GM04504 (cell line): ENCODE data around the gene CASZ1.

Experiments
- DNase-seq: peaks from one replicate; pipeline ENCODE4 v3.0.0-alpha.2; 2012; ENCODE audit warnings: low read depth

Gene CASZ1

DNA sequence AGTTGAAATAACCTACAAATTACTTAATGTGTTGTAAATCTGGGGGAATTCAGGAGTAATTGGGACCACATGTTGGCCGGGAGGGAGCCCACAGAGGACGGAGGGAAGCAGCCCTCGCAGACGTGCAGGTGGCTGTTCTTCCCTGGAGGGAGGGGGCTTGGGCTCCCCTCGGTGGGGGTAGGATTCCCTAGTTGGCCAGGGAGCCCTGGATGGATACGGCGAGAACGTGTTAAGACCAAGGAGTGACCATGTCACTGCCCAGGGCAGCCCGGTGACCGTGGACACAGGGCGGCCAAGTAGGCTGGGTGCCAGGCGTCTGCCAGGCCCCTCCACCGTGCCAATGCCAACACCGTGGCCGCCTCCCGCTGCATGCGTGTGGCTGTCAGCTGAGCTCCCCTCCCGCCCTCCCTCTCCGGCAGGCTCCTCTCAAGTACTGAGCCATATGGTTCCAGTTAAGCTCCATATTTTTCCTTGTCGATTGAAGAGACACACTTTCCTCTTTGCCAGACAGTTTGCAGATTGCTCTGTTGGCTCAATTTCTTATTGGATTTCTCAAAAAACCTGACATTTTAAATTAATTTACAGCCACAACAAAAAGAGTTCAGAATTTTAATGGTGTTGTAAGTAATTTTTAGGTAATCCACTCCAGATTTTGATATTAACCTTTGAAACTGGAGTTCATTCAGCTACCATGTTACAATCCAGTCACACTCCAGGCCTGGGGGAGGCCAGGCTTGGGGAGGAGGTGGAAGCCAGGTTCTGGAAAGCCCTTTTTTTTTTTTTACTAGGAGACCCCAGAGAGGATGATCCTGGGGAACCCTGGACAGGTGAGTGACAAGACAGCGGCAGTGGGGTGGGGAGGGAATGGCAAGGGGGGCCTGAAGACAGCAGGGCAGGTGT lies 71.2 kb downstream of the CASZ1 start:
- peak; percentile 75 for DNase-seq

DNA sequence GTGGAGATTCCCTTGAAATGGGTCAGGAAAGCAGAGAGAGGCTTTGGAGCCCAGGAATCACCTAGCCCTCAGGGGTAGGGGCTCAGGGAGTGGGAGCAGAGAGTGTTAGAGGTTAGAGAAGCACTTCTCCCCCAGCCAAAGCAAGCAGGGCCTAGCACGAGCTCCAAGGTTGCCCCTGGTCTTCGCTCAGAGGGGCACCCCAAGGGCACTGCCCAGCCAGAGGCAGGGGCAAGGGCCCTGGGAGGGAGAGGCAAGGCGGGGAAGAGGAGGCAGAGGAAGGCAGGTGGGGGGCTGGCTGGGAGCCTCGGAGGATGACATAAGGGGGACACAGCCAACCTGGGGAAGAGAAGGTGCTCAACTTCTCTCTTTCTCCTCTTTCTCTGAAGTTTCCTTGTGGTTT lies 71.9 kb downstream of the CASZ1 start:
- DNase-seq = no peak

DNA sequence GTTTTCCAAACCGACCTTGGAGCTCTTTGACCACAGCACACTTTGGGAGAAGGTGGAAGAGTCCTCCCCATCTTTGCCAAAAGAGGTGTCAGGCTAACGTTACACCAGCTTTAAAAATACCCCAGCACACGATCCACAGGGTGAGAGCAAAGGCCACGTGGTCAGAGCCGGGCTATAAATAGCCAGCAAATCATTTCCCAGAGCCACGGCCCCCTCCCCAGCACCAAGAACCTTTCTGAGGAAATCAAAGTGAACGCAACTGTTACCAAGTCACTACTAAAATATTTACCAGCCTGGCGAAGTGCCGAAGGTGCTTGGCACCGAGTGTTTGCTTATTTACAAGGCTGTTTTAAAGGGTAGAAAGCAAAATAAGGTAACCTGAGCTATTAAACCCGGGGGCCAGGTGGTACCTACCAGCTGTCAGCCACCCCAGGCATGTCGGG lies 72.4 kb downstream of the CASZ1 start:
- peak; percentile 3 for DNase-seq

DNA sequence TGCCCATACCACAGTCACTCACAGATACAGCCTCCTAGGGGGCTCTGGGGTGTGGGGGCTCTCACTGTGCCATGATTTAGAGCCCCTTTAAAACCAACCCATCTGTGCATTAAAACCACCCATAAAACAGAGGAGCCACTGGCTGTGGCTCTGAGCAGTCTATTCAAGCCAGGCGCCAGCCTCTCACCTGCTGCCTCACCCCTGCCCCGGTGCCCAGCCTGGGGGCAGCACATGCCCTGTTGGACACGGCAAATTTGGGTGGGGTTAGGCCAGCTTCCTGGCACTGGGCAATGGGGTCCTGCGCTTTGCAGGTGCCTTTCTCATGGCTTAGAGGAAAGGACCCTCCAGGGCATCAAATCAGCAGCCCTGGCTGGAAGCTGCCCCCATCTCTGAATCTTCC lies 73.1 kb downstream of the CASZ1 start:
- no peak for DNase-seq

DNA sequence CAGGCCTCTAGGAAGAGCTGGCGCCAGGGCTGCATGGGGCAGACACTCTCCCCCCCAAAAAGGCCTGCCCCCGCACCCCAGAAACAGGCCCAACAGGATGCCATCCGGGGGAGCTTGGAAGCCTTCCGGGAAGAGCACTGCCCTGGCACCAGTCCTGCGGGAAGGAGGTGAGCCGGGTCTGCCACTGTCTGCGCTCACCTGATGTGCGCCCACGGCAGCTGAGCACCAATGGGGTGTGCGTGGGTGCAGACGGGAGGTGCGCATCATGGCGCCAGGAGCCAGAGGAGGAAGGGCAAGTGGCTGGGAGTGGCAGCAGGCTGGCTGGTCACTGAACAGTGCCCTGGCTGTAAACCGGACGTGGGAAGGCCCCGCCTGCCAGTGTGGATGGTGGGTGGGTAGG lies 73.6 kb downstream of the CASZ1 start:
- DNase-seq = no peak

DNA sequence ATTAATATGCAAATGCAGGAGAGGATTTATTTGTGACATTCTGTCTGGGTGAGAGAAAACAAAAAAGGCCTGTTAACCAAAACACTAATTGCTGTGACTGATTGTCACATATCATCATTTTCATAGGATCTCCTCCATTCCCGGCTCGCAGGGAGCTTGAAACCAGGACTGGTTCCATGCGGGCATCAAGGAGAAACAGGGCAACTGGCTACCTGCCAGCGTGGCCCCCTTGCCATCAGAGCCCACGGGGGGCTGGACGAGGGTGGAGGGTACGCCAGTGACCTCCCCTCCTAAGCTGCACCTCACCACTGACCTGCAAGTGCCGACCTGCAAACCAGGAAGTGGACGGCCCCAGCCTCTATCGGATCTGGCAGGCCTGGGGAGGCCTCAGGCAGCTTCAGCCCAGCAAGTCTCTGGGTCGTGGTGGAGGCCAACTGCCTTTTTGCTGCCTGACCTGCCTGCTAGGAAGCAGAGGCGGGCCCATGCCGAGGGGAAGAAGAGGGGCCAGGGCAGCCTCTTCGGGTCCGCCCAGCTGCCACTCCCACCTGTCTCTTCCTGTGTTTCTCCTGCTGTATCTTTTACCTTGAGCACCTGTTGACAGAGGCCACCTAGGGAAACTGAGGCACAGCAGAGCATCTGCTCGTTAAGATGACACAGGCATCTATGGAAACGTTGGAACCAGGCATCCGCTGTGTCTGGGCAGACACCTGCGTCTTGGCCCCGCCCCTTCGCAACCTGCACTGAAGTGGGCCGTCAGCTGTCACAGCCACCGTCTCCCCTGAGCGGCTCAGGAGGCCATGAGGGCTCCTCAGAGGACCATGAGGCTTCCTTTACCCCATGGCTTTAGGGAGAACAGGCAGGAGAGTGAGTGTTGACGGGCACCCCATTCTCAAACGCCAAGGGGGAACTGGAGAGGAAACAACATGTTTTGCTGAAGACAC lies 74.8 kb downstream of the CASZ1 start:
- no peak for DNase-seq

DNA sequence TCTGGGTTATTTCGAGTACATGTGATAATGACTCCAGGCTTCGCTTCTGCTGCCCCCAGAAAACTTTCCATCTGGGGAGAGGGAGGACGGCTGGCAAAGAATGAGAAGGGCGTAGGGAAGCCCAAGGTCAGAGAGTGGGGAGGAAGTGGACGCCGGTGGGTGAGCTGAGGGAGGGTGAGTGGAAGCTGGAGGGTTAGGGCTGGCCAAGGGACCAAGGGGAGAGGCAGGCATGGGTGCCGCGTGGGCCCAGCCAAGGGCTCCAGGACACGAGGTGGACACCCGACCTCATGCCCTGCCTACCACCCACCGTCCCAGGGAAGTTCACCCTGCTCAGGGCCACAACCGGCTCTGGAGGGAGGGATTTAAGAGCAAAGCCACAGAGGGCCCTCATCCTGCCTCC lies 75.8 kb downstream of the CASZ1 start:
- no peak for DNase-seq

DNA sequence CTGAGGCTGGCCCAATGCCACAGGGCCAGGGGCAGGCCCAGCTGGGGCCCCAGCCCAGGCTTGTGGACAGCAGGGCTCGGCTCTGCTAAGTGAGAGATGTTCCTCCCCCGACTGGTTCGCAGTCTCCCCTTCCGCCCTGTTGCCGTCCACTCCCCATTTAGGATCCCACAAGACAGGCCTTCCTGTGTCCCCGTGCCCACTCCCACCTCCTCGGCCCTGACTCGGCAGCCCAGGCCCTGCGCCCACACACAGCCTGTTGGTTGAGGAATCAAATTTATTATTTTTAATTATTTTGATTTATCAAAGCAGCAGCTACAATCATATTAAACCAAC lies 78.4 kb downstream of the CASZ1 start:
- DNase-seq = no peak

DNA sequence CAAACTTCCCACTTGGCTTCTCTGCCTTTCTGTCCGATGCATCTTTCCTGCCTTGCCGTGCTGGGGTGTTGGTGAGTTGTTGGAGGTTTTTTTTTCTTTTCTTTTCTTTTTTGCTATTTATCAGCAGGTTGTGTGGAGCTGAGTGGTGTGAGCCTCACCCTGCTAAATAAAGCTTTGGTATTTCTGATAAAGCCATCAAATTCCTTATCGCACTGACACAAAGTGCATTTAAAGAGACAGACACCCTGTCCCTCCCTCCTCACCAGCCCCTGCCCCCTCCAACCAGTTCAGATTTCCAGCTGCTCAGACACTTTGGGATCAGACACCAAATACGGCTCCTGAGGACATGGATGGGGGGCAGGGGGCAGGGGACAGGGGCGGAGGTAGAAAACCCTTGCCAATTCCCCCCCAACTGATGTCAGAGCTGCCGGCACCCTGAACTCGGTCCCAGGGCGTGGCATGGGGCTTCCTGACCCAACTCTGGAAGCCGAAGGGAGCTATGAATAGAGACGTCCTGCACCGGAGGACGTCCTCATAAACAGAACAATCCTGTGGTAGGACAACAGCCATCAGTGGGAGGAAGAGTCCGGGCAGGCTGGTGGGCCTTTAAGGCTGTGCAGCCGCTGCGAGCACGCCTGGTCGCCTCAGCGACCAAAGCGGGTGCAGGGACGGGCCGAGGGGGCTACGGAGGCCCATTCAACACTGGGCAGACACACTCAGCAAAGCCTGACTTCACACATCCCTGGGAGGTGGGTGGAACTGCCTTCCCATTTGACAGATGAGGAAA lies 79.0 kb downstream of the CASZ1 start:
- no peak for DNase-seq

DNA sequence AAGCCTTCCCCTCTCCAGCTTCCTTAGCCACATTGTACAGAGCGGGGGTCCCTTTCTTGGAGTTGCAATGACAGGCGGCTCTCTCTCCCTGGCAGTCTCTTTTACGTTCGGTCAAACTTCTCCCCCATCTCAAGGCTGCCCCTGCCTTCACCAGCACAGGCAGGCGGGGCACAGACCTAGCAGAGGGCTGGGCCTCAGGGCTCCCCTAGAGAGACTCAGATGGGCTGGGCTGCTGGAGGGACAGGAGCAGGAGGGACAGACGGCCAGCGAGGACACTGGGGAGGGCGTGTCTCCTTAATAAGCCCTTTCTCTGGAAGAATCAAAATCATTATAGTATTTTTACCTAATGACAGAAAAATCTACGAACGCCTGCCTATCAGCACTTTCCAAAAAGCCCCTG lies 79.6 kb downstream of the CASZ1 start:
- DNase-seq = no peak

DNA sequence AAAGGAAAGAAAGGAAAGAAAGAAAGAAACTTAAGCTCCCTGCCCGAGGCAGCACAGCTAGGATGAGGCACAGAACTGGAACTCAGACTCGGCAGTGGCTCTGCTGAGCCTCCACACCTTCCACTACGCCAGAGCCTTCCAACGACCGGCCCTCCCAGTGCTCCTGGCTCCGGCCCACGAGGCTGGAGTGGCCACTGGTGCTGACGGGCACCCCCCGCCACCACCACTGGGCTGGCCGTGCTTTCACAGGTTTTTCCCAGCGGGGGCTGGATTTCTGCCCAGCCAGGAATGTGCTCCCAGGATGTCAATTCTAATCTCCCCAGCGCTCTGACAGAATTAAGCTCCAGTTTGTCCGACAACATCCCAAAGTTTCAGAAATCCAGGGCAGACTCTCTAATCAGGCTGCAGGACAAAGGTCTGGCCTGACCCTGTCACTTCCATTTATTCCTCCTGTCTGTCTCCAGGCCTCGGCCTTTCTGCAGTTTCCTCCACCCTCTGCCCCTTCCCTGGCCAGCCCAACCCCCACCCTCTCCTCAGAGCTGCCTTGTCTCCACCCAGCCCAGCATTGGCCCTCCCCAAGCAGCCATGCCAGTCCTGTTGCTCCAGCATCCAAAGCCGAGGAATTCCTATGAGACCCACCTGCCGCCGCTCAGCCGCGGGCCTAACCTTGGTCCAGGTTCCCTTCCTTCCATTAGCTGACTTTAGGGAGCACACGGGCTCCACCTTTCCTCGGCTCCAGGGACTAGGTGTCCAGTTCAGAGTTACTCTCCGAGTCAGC lies 81.9 kb downstream of the CASZ1 start:
- no peak for DNase-seq

DNA sequence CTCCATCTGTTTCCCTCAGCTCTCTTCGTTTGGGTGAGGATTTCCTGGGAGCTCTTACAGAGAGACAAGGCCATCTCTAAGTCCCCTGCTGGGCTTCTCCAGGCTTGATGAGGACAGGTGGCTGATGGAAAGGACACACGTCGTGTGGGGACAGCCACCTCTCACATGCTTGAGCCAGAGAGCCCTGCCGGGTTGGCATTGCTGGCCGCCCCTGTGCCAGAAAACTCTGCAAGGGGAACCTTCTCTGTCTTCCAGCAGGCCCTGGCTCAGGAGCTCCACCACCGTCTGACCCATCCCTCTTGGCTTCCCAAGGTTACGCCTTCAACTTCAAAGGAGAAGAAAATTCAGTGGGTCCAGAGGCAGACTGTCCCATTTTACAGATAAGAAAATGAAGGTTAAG lies 82.8 kb downstream of the CASZ1 start:
- no peak for DNase-seq

DNA sequence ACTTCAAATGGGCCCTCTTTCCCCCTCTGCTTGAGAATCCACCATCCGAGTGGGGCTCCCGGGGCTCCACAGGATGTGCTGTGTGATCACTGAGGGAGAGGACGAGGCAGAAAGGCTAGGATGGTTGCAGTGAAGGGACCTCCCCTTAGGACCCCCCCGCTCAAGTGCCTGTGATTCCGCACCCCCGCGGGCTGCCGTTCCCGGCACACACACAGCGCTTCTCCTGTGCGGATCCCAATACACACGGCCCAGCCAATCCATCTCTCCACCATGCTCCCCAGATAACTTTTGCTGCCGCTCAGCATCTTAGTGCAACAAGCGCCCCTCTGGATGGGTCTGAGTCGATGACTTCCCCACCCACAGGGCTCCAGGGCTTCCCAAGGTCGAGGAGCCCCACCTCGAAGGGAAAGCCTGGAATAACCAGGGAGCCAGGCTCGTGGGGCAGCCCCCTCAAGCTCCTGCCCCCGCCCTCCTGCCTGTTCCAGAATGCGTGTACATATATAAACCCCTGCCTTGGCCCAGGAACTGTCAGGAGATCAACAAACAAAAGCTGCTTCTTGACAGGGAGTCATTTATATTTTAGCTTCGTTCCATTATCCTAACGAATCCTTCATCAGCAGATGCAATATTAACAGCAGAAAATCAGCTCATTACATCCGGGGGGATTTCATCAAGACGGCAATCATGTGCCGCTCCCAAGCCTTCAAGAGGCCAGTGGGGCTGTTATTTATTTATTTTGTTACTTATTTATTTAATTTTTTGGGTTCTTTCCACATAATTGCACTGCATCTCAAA lies 83.7 kb downstream of the CASZ1 start:
- DNase-seq = no peak

DNA sequence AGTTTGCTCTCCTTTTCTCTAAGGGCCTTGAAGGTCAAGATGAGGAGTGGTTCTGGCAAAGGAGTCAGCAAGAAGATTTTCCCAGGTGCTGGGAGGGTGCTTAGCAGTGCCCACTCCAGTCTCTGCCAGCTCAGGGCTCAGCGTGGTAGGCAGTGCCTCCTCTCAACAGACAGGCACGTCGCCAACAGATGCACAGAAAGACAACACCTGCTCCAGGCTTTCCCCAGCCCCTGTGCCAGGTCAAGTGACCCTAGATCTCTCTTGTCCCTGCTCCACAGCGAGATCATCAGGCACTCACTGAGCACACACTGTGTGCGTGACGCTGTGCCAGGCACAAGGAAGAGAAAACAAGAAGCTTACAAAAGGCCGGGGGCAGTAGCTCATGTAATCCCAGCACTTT lies 86.0 kb downstream of the CASZ1 start:
- DNase-seq = no peak

DNA sequence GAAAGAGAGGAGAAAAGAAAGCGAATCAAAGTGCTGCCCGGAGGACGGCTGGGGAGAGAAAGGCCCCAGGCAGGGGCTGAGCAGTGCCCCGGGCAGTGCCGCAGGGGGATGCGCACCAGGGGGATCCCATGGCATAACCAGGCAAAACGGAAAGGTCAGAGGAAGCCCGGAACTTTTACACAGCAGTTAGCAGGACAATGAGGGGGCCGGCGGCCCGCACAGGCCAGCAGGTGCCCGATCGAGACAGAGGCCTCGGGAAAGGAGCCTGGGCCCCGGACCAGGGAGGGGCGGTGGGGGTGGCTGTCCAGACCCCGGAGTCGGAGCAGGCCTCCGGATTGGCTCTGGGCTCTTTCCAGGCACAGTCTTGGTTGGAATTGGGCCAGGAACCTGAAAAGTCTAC lies 86.8 kb downstream of the CASZ1 start:
- DNase-seq = no peak

DNA sequence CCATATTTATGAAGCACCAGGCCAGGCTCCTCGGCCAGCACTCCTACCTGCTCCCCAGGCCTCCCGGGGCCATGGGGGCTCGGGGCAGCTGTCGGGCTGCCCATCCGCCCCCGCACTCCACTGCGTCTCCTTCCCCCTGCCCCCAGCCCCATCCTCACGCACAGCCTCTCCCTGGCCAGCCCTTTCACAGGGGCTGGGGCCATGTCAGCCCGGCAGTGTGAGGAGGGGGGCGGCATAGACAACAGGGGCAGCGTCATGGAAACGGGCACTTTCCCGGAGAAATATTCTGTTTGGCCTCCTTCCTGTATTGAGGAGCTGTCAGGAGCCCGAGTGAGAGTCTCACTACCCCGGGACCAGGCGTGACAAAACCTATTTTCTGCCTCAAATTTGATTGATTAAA lies 87.3 kb downstream of the CASZ1 start:
- DNase-seq = no peak

DNA sequence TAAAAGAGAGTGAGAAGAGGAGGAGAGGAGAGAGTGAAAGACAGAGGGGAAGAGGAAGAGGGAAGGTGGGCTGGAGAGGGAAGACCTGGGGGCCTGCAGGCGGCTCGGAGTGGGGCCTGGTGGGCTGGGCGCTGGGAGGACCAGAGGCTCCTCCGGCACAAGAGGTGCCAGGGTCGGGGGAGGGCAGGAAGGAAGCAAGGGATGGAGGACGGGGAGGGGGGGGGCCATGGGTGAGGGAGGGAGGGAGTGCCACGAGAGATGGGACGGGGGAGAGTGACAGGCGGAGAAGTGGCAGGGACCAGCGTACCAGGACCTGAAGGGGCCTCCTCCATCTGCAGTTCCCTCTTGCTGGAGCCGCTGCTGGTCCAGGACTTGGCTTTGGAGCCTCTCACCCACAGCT lies 87.7 kb downstream of the CASZ1 start:
- no peak for DNase-seq

DNA sequence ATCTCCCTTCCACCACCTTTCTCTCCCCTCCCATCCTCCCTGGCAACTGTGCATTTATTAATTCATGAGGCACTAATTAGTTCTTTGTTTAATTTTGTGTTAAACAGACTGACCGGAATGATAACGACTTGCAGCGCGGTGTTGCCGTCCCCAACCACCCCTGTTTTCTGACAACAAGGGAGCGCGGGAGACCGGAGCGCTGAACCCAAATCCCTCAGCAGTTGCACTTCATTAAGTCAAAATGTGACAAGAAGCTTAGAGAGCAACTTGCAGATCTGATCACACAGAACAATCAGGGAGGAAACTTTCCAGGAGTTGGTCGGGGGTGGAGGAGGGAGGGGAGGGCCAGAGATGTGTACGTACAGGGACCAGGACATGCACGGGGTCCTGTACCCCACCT lies 89.2 kb downstream of the CASZ1 start:
- DNase-seq = no peak

DNA sequence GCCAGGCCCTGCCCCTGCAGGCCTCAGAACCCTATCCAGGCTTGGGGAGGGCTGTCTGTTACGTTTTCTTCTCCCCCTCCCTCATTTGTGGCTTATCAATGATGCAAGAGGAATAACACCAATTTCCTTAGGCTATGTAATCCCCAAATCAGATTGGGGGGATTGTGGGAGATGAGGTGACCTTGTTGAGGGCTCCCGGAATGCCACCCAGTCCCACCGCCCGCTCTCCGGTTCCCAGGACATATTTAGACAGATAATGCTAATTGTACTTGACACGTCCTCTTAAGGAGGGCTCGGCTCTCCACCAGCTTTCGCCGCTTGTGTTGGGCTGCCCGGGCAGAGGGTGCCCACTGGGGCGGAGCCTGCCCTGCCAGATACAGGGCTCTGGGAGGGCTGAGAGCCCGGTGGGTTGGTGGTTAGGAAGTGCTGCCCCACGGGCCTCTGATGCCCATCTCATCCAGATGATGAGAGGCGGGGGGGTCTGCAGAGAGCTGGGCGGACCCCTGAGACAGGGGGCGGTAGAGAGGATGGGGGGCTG lies 90.0 kb downstream of the CASZ1 start:
- no peak for DNase-seq

DNA sequence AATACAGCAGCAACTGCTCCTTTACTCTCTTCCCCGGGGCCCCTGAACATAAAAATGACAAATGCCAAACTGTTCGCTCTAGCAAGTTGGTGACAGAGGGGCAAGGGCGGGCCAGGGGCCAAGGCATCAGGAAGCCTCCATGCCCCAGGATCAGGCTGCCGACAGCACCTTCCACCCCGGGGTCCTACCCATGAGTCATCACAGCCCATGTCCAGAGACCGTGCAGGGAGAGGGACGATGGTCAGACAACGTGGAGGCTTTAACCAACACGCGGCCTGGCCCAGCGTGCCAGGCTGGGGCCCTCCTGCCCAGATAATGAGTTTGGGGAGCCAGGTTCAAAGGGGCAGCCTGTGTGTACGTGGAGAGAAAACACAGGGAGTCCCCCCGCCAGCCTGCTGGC lies 90.5 kb downstream of the CASZ1 start:
- DNase-seq = no peak
